ENCODE data around the gene RNF181.

RNF181 gene

DNA sequence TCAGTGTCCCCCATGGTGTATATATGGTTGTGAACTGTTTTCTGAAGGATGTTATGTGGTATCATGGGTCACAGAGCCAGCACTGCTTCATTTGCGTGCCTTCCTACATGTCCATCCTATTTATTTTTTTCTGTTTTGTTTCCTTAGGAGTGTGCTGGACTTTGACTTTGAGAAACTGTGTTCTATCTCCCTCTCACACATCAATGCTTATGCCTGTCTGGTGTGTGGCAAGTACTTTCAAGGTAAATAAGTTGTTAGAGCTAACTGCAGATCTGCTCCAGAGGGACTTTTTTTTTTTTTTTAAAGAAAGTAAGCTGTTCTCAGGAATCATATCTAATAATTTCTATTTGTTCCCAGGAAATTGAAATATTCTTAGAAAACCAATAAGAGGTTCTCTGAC, 25.8 kb downstream of the RNF181 start:
- Histone ChIP-seq H3K27me3 (ENCODE audit: low read depth) (no peaks in the 10 kb centered on the region), H3K9me3 (no peaks in the 10 kb centered on the region), H3K4me1 (peaks cover 12% of the 10 kb centered on the region), H3K4me3 (no peak overlapping the region), H3K36me3 (replicated peaks) (peaks cover 65% of the 10 kb centered on the region)
- in situ Hi-C loops (cut with MboI; ENCODE audit: low sequenced_read_pairs): no loop called here
- no peak for DNase-seq (ENCODE audit: low spot score in 2 of 2)

DNA sequence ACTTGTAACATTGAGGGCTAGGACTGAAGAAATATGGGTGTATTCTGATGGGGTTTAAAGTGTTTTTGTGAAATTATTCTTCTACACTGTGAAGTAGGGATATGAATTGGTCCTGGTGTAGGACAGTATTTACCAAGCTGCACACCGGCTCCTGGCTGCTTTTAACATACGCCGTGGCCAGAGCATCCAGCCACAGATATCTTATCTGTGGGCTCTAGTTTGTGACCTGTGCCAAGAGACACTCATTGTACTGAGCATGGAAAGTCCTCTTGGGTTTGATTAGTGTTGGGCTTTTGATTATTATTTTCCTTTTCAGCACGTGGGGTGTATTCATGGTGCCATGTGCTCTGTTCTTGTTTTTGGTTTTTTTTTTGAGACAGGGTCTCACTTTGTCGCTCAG, 28.4 kb downstream of the RNF181 start:
- Histone ChIP-seq H3K4me1 (peaks cover 5% of the 10 kb centered on the region), H3K4me3 (no peak overlapping the region), H3K36me3 (replicated peaks) (peaks cover 91% of the 10 kb centered on the region), H3K9me3 (no peaks in the 10 kb centered on the region), H3K27me3 (ENCODE audit: low read depth) (no peaks in the 10 kb centered on the region)
- in situ Hi-C loops (cut with MboI; ENCODE audit: low sequenced_read_pairs): no loop called here
- no peak for DNase-seq (ENCODE audit: low spot score in 2 of 2)

DNA sequence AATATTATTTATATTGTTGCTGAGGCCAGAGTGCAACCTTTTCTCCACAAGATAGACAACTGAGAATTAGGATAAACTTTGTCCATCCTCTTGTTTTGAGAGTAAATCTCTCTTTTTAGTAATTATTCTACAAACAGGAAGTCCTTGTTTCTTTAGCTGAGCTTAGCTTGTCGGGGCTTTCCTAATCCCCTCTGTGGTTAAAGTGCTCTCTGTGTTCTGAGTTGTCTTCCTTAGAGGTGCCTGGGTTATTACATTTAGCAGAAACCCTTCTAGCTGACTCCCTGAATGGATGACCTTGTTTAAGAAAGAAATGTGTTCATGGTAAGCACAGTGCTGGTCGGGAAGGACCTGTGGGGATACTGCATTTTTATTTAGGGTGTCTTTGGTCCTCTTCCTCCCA, 33.1 kb downstream of the RNF181 start:
- no peaks in the 10 kb centered on the region for H3K4me1 ChIP-seq
- peaks cover 95% of the 10 kb centered on the region for H3K36me3 ChIP-seq (replicated peaks)
- H3K27me3 ChIP-seq (ENCODE audit: low read depth): no peaks in the 10 kb centered on the region
- no peak for DNase-seq (ENCODE audit: low spot score in 2 of 2)
- H3K4me3 ChIP-seq: no peak overlapping the region
- H3K9me3 ChIP-seq: no peaks in the 10 kb centered on the region
- in situ Hi-C loops (cut with MboI; ENCODE audit: low sequenced_read_pairs): no loop called here

DNA sequence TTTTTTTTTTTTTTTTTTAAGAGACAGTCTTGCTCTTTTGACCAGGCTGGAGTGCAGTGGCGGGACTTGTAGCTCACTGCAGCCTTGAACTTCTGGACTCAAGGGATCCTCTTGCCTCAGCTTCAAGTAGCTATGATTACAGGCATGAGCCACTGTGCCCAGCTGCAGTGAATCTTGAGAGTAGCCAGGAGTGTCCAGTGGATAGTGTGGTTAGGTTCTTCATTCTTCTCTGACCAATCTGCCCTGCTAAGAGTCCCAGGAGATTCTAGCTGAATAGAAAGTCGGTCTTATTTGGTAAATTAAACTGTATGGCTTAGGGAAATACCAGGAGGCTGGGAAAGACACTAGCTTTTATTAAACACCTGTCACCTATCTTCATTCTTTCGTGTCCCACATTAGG, 35.8 kb downstream of the RNF181 start:
- in situ Hi-C loops (cut with MboI; ENCODE audit: low sequenced_read_pairs): loop anchor here (10.0 kb wide), 1 partner anchor 503 kb away; no protein-coding TSS in a partner anchor
- Histone ChIP-seq H3K27me3 (ENCODE audit: low read depth) (no peaks in the 10 kb centered on the region), H3K36me3 (replicated peaks) (peaks cover 94% of the 10 kb centered on the region), H3K4me3 (no peak overlapping the region), H3K4me1 (no peaks in the 10 kb centered on the region), H3K9me3 (no peaks in the 10 kb centered on the region)
- no peak for DNase-seq (ENCODE audit: low spot score in 2 of 2)

DNA sequence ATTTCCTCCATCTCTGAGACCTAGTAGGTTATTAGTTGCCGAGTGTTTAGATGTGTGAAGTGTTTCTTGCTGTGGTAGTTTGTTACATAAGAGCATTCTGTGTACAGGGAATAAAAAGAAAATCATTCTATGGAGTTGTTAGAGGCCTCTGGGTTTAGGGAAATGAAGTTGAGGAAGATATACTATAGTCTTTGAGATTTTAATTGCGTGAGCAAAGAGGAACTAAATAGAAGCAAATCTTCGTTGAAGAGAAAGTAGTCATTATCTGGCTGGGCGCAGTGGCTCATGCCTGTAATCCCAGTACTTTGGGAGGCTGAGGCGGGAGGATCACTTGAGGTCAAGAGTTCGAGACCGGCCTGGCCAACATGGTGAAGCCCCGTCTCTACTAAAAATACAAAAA, 39.5 kb downstream of the RNF181 start:
- no peaks in the 10 kb centered on the region for H3K27me3 ChIP-seq (ENCODE audit: low read depth)
- no peak overlapping the region for H3K4me3 ChIP-seq
- DNase-seq (ENCODE audit: low spot score in 2 of 2): no peak
- H3K36me3 ChIP-seq (replicated peaks): peaks cover 96% of the 10 kb centered on the region
- no peaks in the 10 kb centered on the region for H3K9me3 ChIP-seq
- no peaks in the 10 kb centered on the region for H3K4me1 ChIP-seq
- in situ Hi-C loops (cut with MboI; ENCODE audit: low sequenced_read_pairs): loop anchor here (10.0 kb wide), 1 partner anchor 500 kb away; no protein-coding TSS in a partner anchor

DNA sequence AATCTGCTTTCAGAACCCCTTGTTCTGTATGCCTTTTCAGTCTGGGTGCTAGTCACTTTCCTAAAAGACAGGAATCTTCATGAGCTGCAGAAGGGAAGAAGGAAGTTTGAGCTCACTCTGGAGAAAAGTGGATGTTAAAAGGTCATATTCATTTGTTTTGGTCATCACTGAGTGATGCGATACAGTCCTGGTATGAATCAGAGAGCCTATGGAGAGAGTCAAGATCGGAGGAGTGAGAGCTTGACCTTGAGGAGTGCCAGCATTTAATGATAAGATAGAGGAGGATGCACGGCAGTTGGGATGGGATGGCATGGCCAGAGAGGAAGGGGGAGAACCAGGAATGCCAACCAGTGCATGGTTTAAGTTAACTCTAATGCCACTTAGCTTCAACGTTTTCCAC, 40.1 kb downstream of the RNF181 start:
- in situ Hi-C loops (cut with MboI; ENCODE audit: low sequenced_read_pairs): loop anchor here (10.0 kb wide), 1 partner anchor 499 kb away; no protein-coding TSS in a partner anchor
- H3K4me3 ChIP-seq: no peak overlapping the region
- H3K36me3 ChIP-seq (replicated peaks): peaks cover 93% of the 10 kb centered on the region
- H3K9me3 ChIP-seq: no peaks in the 10 kb centered on the region
- DNase-seq (ENCODE audit: low spot score in 2 of 2): no peak
- no peaks in the 10 kb centered on the region for H3K4me1 ChIP-seq
- H3K27me3 ChIP-seq (ENCODE audit: low read depth): no peaks in the 10 kb centered on the region

DNA sequence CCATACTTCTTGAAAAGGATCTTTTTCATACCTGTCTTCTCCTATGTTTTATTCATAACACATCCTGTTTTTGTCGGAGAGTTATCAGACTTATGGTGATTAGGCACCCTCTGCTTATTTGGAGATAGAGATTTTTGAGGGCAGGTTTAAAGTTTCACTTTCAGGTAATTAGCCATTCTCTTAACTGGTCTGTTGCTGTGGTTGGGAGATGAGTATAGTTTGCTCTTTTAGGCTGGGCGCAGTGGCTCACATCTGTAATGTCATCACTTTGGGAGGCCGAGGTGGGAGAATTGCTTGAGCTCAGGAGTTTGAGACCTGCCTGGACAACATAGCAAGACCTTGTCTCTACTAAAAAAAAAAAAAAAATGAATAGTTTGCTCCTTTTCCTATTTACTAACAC, 47.2 kb downstream of the RNF181 start:
- H3K9me3 ChIP-seq: no peaks in the 10 kb centered on the region
- H3K4me3 ChIP-seq: no peak overlapping the region
- H3K27me3 ChIP-seq (ENCODE audit: low read depth): no peaks in the 10 kb centered on the region
- DNase-seq (ENCODE audit: low spot score in 2 of 2): no peak
- H3K36me3 ChIP-seq (replicated peaks): peaks cover 93% of the 10 kb centered on the region
- no peaks in the 10 kb centered on the region for H3K4me1 ChIP-seq
- in situ Hi-C loops (cut with MboI; ENCODE audit: low sequenced_read_pairs): no loop called here

DNA sequence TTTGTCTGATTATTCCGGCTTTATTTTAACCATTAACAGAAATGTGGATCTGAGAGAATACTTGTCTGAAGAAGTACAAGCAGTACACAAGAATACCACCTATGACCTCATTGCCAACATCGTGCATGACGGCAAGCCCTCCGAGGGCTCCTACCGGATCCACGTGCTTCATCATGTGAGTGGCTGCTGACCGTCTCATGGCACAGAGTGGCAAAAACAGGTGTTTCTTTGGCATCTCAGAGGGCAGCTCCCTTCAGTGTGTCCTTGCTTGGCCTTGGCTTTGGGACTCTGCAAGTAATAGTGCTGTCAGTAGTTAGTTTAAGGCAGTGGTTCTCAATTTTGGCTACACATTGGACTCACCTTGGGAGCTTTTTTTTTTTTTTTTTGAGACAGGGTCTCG, 49.4 kb downstream of the RNF181 start:
- Histone ChIP-seq H3K4me1 (no peaks in the 10 kb centered on the region), H3K9me3 (no peaks in the 10 kb centered on the region), H3K36me3 (replicated peaks) (peaks cover 93% of the 10 kb centered on the region), H3K27me3 (ENCODE audit: low read depth) (no peaks in the 10 kb centered on the region), H3K4me3 (no peak overlapping the region)
- in situ Hi-C loops (cut with MboI; ENCODE audit: low sequenced_read_pairs): no loop called here
- DNase-seq (ENCODE audit: low spot score in 2 of 2): no peak

DNA sequence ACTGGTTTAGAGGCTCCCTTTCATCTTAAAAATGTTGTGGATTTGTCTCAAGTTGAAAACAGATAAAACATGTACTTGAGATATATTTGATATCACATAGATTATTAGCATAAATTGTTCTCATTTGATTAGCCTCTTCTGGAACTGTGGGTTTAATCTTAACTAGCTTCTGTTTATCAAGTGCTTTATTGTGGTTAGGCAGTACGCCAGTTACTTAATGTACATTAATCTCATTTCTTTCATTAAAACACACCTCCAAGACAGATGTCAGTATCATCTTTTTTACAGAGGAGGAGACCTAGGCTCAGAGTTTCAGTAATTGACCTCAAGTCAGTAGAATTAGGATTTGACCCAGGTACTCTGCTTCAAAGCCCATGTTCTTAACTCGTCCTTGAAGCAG, 50.6 kb downstream of the RNF181 start:
- H3K27me3 ChIP-seq (ENCODE audit: low read depth): no peaks in the 10 kb centered on the region
- no peak for DNase-seq (ENCODE audit: low spot score in 2 of 2)
- H3K4me1 ChIP-seq: no peaks in the 10 kb centered on the region
- peaks cover 94% of the 10 kb centered on the region for H3K36me3 ChIP-seq (replicated peaks)
- no peak overlapping the region for H3K4me3 ChIP-seq
- no peaks in the 10 kb centered on the region for H3K9me3 ChIP-seq
- in situ Hi-C loops (cut with MboI; ENCODE audit: low sequenced_read_pairs): no loop called here
